PC-9 (cell line): ENCODE results near the gene SH3BP4.

Source experiments
- EZH2 ChIP-seq: fragments of 200-600 bp; sonication (generic); IDR thresholded peaks from 2 replicates; pipeline ENCODE4 v1.8.0; 2017; ENCODE audit warnings: antibody characterized with exemption, low read depth
- TF ChIP-seq, protein P1 (sequence below): fragments of 200-600 bp; sonication (generic); conservative IDR thresholded peaks from 2 replicates; pipeline ENCODE4 v1.6.1; 2017; ENCODE audit warnings: mixed run types, antibody characterized with exemption, mild to moderate bottlenecking, moderate library complexity

DNA sequence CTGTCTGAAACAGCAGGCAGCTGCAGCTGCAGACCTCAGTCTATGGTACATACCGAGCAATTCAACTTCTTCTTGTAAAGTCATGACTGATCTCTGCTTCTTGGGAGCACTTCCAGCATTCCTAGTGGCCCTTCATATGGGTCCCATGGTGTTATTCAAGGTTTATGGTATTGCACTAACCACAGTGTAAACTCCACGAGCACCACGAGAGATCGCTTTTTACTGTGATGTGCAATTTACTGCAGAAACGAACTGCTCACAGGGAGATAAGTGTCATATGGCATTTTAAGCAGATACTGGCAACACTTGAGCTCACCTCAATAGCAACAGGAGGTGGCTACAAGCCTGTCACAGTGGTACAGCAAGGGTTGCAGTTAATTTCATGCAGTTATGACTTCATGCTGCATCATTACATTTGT is 38.6 kb upstream of the SH3BP4 start:
- TF ChIP-seq, protein P1, sequence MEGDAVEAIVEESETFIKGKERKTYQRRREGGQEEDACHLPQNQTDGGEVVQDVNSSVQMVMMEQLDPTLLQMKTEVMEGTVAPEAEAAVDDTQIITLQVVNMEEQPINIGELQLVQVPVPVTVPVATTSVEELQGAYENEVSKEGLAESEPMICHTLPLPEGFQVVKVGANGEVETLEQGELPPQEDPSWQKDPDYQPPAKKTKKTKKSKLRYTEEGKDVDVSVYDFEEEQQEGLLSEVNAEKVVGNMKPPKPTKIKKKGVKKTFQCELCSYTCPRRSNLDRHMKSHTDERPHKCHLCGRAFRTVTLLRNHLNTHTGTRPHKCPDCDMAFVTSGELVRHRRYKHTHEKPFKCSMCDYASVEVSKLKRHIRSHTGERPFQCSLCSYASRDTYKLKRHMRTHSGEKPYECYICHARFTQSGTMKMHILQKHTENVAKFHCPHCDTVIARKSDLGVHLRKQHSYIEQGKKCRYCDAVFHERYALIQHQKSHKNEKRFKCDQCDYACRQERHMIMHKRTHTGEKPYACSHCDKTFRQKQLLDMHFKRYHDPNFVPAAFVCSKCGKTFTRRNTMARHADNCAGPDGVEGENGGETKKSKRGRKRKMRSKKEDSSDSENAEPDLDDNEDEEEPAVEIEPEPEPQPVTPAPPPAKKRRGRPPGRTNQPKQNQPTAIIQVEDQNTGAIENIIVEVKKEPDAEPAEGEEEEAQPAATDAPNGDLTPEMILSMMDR = no peak
- TF ChIP-seq EZH2 = no peak
